HG02588 (cell line): ENCODE results near the gene SYNJ1.

ENCODE experiments used
- ATAC-seq: cut with Tn5 transposase; IDR thresholded peaks from one replicate; pipeline ENCODE4 v1.9.1; 2021; ENCODE audit warnings: mild to moderate bottlenecking, moderate library complexity; ENCODE audit not compliant: unreplicated experiment

Gene SYNJ1

GRCh38 chr21:32735524-32735923 lies 7.7 kb upstream of the SYNJ1 start:
- ATAC-seq: no peak

DNA sequence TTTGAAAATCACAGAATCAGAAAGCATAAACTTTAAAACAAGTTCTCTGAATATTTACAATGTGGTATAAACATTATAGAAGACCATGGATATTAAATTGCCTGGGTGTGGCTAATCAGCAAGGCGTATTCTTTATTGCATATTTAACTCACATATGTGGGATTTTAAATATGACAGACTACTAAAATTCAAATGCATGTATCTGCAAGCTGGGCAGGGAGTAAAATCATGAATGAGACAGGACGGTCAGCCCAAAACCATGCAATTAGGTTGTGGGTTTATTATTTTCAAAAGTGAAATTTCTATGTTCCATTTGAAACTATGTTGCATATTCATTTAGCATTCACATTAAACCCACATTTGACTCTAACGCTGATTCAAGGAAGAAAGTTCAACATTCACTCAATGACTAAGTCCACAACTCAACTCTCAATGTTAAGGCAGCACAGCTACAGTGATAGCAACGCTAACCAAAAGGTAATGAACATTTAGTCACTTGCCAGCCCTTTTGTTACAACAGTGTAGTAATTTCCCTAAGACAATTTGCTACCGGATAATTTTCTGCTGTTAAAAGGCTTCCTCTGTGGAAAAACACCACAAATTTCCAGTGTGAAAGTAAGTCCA lies 6.3 kb upstream of the SYNJ1 start:
- ATAC-seq: no peak

GRCh38 chr21:32733356-32733755 lies 5.5 kb upstream of the SYNJ1 start:
- ATAC-seq: no peak

- no peak for ATAC-seq
Measured at GRCh38 chr21:32732544-32732943, 4.7 kb upstream of the SYNJ1 start.

- ATAC-seq: no peak
Measured at GRCh38 chr21:32728848-32729247, 1.0 kb upstream of the SYNJ1 start.

GRCh38 chr21:32728456-32728839 lies 635 bp upstream of the SYNJ1 start:
- ATAC-seq: peak; percentile 6

- ATAC-seq: peak; percentile 16
Measured at GRCh38 chr21:32726839-32727686, 750 bp downstream of the SYNJ1 start.

- ATAC-seq: no peak
Measured at GRCh38 chr21:32719085-32719484, 8.7 kb downstream of the SYNJ1 start.

DNA sequence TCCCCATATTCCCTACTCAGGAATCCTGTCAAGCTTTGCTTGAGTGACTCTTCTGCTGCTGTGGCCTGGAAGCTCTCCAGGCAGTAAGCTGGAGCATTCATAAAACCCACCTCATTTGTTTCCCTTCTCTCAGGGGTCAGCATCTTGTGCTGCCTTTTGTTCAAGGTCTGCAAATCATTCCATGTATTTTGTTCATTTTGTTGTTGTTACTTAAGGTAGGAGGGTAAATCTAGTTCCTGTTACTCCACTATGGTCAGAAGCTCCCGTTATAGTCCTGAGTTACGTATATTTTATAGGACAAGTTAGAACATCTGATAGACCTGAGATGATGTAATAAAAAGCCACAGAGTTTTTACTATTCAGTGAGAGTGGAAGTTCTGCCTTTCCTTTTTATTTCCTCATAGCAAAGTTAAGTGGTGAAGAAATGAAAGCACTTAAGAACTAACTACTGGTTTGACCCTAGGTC lies 9.9 kb downstream of the SYNJ1 start:
- no peak for ATAC-seq

- ATAC-seq: no peak
Measured at GRCh38 chr21:32716486-32716885, 11.3 kb downstream of the SYNJ1 start.

- no peak for ATAC-seq
Measured at GRCh38 chr21:32713726-32714125, 14.1 kb downstream of the SYNJ1 start.

DNA sequence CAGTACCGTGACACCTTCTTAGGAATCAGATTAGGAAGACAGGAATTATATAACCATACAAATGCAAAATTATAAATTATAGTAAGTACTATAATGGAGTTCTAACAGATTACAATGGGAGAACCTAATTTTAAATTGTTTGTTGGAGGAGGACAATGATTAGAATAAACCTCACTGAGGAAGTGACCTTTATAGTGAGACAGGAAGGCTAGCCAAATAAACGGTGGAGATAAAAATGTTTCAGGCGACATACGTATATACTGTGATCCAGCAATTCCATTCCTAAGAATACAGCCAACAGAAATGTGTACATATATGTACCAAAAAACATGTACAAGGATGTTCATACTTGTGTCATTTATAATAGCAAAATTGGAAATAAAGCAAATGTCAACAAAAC lies 15.2 kb downstream of the SYNJ1 start:
- ATAC-seq: no peak

GRCh38 chr21:32712043-32712442 lies 15.8 kb downstream of the SYNJ1 start:
- ATAC-seq: peak; percentile 99

DNA sequence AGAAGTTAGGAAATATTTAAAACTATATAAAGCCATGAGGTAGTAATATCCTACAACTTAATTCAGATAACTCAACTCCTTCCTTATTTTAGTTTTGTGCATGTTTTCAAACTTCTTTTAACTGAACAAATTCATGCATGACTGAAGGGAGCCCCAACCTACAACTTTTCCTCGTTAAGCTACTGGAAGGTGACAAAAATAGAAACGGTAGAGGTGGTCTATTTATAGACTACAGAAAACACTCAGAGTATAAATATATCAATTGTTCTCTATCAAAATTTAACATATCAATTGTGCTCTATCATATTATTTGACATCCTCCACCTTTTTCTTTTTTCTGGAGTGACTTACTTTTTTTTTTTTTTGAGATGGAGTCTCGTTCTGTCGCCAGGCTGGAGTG lies 16.8 kb downstream of the SYNJ1 start:
- no peak for ATAC-seq

GRCh38 chr21:32710069-32710784 lies 17.6 kb downstream of the SYNJ1 start:
- no peak for ATAC-seq

DNA sequence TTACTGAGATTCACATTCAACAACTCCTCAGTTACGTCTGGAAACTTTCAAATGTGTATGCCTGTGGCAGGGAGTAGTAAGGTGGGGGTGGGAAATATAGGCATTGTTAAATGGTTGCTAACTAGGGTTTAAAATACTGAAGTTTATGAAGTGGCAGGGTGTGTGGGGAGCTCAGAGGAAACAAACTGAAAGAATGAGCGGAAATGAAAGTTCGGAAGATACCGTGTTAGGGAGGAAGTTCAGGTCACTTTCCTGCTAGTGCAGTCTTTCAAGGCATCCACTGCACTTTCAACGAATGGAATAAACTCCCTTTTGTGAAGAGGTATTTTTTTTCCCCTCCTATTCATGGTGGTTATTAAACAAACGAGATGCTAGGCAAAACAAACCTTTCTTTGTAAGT lies 19.7 kb downstream of the SYNJ1 start:
- no peak for ATAC-seq

- ATAC-seq: no peak
Measured at GRCh38 chr21:32705901-32706300, 21.9 kb downstream of the SYNJ1 start.

- ATAC-seq: no peak
Measured at GRCh38 chr21:32705139-32705538, 22.7 kb downstream of the SYNJ1 start.

GRCh38 chr21:32702702-32703101 lies 25.1 kb downstream of the SYNJ1 start:
- no peak for ATAC-seq

DNA sequence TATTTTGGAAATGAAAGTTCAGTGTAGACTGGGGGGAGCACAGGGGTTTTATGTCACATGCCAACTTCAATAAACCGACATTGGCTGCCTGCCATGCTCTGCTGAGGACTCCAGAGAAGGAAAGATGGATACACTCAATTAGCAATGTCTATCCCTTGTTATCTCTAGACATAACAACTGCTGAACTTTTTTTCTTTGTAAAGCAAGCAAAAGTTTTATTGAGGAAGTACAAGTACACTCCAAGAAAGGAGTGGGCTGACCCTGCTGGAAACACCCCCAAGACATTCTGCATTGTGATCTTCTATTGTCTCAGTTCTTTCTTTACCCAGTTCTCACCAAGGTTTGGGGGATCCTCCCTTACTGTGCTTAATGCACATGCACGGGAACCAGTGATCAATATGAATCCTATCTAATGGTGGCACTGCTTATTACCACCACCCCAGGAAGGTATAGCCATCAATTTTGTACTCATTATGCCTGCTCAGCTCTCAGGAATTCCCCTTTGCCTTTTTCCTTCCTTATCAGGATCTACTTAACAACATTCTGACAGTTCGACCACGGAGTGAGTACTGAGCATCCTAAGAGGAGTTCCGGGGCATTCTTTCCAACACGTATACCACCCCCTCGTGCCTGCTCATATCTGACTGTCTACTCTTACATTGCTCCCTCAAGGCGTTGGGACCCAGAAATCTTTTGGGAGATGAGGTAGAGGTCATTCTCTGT lies 28.7 kb downstream of the SYNJ1 start:
- no peak for ATAC-seq

GRCh38 chr21:32698286-32698685 lies 29.5 kb downstream of the SYNJ1 start:
- no peak for ATAC-seq
